CD4-positive, alpha-beta T cell treated with Interleukin-4 for 1 hour (primary cell): Measurements from ENCODE around the gene BTBD2.

ENCODE experiments used
- DNase-seq, 2 donors: peaks; one replicate each; pipeline ENCODE4 v3.0.0-alpha.2; 2020 to 2022

The BTBD2 gene

DNA sequence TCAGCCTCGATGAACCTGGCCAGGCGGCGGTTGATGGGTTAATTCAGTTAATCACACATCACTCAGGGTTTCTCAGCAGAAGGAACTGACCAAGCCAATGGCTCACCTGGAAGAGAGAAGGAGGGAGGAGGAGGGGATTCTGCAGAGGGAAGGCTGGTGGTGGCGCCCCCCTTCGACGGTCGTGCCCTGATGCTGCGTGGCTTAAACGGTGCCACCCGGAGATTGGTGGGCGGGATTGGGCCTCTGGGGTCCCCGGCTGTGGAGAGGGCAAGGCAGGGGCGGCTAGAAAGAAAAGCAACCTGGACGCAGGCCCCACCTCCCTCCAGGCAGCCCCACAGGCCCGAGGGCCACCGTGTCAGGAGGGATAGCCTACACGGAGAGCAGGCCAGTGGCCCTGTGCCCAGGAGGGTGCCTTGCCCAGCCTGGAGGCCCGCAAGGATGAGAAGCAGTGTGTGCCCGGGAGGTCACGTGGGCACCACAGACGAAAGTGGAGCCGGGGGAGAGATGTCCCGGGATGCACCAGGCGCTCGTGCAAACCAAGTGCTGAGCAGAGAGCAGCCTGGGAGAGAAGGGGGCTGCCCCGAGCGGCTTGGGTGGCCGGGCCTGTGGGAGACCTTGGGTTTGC is 58.5 kb downstream of the BTBD2 start:
- DNase-seq, result no peak

DNA sequence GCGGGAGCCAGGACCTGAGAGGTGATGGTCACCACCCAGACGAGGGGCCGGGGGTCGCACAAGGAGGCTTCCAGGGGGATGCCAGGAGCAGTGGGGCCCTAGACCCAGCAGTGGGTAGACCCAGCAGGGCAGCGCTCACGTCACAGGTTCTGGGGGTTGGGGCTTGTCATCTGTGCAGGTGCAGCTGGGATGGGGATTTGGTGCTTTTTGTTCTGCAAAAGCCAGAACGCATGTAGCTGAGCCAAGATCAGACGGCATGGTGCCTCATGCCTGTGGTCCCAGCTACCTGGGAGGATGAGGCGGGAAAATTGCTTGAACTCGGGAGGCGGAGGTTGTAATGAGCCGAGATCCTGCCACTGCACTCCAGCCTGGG is 59.4 kb downstream of the BTBD2 start:
- DNase-seq, result no peak

DNA sequence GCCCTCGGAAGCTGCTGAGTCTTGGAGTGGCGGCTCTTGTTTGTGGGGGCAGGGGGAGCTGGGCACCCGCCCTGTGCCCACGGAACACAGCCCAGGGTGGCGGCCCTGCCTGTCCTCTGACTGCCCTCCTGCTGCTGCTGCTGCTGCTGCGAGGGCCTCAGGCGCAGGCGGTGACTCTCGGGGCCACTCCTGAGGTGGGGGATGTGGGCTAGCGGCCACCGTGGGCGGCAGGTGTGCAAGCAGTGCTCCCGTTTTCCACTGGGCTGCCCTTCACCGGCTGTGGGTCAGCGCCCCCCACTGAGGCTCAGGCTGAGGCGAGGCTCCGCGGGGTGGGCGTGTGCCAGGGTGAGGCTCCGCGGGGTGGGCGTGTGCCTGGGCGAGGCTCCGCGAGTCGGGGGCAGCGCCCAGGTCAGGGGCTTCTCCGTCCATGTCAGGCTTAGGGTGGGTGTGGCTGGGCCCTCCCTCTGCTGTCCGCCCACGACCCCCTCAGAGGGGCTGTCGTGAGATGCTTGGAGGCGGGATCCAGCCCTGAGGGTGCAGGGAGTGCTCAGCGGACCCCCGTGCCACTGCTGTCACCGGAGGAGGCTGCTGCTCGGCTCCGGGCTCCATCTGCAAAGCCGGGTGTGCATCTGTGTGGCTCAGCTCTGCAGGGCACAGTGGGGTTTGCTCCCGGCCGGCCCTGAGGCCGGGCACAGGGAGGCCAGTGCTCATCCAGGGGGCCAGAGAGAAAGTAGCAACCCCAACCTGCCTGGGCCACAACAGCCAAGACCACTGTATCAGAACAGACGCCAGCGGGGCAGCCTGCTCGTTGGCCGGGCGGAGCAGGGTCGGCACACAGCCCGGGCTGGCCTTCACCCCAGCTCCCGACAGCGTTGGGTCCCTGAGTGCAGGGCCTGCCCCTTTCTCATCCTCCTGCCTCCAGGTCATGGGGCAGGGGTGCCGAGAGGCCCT is 60.1 kb downstream of the BTBD2 start:
- no peak for DNase-seq

DNA sequence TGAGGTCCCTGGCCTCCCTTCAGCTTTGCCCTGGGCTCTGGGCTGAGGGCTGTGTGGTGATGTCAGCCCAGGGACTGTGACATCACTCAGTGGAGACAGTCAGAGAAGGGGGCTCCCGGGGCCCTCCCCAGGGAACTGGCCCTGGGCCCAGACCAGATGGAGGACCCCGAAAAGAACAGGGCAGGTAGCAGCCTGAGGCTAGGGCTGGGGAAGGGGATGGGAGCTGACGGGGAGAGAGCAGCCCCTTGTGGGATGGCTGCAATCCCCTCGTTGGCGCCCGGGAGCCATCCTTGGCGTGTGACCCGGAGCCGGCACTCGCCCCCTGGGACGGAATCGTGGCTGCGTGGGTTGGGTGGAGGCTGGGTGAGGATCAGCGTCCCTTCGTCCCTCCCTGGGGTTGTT is 61.0 kb downstream of the BTBD2 start:
- no peak for DNase-seq

GRCh38 chr19:1953441-1954094 is 61.9 kb downstream of the BTBD2 start:
- no peak for DNase-seq

- no peak for DNase-seq
Measured at GRCh38 chr19:1953037-1953436, 62.5 kb downstream of the BTBD2 start.

DNA sequence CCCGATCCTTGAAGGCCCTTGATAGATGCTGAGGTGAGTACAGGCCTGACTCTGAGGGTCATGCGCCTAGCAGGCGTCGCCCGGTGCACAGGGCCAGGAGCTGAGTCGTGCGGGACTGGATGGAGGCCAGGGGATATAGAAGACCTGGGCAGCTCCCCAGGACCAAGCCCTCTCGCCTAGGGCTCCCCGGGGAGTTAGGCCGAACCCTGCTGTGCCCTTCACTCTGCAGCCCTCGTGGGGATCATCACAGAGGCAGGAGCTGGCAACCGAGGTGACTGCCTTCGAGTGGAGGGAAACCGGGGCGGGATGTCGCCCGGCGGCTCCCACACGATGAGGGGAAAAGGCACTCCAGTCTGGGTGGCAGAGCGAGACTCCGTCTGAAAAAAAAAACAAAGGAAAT is 62.9 kb downstream of the BTBD2 start:
- no peak for DNase-seq

GRCh38 chr19:1950640-1951039 is 64.9 kb downstream of the BTBD2 start:
- no peak for DNase-seq

DNA sequence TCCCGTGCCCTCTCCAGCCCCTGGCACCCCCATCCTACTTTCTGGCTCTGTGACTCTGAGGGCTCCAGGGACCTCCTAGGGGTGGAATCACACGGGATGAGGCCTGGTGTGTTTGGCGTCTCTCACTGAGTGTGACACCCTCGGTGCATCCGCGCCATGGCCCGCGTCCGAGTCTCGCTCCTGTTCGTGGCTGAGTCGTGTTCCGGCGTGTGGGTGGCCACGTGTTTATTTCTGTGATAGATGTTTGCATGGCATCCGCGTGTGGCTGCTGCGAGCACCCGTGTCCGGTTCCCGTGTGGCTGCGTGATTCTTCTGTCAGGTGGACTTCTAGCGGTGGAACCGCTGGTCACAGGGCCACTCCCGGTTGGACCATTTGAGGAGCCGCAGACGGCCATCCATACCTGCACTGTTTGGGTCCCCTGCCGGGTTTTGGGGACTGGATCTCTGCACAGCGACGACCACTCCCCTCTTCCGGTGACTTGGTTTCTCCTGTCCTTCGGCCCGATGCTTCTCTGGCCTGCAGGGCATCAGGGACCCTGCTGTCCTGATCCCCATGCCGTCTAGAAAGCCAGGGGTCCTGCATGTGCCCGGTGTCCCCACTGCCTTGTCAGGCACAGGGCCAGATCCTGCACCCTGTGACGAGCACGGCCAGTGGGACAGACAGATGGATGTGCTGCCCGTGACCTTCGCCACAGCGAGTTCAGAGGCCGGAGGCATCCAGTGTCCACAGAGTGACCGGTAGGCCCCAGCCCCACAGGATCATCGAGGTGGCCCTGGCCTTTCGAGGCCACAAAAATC is 66.0 kb downstream of the BTBD2 start:
- DNase-seq, result no peak

DNA sequence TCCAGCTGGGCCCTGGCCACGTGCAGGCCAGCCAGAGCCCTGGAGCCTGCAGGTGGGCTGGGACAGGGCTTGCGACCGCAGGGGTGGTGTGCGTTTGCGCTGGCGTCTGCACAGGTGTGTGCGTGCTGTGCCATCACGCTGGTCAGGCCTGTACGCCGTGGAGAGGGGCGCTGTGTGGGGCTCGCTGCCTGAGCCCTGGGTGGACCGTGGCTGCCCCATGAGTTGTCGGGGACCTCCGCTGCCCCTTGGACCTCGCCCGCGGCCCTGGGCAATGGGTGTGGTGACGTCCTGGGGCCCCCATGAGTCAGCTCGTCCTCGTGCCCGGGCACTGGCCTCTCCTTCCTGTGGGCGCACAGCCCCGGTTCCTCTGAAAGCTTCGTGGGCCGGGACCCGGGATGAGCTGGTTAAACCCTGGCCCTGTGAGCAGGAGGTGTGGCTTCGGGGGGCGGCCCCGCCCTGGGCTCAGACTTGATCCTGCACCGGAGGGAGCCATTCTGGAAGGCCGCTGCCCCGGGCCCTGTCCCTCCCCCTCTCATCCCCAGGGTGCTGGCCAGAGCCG is 67.8 kb downstream of the BTBD2 start:
- DNase-seq, result peak in 1 of 2 donors; percentile 21

DNA sequence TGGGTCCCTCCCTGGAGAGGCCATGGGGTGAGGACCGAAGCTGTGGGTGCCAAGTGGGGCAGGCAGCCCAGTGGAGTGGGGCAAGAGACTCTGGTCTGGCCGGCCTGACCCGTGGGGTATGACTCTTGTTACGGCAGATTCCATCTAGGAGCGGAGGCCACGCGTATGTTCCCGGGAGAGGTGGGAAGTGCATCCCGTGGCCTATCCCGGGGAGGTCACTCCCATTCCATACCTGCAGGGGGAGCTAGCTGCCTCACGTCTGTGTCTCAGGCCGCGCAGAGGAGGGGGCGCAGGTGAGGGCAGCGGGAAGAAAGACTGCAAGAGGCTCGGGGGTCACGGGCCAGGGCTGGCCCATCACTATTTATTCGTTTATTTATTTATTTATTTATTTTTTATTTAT is 69.6 kb downstream of the BTBD2 start:
- DNase-seq, result peak; percentile 32

DNA sequence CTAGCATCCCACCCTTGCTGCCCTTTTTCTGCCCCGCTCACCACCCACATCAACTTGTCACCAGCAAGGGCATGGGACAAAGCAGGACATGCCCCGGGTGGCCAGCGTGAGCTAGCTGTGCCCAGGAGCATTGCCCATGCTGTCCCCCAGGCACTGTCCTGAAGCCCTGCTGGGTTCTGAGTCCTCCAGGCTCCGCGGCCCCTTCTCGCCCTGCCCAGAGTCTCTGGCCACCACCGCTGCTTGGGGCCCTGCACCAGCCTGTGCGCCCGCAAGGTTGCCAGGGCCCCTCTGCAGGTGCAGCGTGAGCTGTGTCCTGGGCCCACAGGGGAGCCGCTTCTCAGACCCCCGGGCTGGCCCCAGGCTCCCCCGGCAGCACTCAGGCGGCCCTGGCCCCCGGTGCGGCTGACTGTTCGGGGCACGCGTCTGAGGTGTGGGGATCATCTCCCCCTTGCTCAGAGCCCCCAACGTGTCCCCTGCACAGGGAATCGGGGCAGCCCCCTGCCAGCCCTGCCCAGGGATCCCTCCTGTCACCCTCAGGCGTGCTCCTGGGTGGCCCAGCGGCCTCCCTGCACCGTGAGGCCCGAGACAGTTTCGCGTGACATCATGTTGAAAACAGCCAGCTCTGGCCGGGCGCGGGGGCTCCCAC is 70.5 kb downstream of the BTBD2 start:
- DNase-seq, result no peak

DNA sequence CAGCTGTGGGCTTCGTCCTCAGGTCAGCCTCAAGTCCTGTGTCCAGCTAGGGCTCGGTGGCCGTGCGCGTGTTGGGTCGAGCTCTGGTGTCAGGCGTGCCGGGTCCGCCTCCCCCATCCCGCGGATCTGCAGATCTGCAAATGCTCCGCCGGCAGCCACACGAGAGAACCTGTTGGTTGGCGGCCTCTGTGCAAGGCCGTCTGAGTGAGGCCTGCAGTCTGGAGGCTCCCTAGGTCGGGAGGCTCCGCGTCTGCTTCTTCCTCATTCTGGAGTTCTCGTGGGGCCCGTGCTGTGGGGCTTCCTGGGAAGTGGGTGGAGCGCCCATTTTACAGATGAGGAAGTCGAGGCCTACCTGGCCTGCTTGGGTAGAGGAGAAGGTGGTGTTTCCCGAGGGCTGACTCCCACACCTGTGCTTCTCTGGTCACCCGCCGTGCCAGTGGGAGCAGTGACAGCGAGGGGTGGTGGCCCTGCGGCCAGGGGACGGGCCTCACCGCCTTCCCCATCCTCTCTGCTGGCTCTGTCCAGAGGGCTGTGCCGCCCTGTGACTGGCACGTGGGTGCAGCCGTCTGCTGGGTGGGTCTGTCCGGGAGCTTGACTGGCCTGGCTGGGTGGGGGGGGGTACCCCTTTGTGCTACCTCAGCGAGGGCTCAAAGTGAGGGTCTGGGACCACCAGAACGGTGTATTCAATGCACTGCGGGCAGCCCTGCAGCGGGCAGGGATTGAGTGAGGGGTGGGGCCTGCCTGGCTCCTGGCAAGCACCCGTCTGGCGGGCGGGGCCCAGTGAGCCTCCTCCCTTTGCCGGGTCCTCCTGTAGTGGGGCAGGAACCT is 71.2 kb downstream of the BTBD2 start:
- DNase-seq, result peak in 1 of 2 donors; percentile 30

DNA sequence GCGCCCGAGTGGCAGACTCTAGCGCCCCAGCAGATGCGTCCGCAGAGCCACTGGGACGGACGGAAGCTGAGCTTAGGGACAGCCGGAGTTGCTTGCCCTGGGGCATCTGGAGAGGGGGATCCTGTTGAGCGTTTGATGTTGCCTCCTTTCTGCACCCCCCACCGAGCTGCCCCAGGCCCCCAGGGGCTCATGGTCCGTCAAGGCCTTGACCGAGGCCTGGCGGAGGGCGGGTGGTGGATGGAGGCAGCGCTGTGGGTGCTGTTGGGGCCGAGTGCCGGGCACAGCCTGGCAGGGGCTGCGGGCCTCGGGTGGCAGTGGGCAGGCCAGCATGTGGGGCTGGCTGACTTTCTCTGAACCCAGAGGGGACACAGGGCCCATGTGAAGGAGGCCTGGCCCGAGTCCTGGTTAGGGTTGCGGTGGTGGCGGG is 71.8 kb downstream of the BTBD2 start:
- no peak for DNase-seq

DNA sequence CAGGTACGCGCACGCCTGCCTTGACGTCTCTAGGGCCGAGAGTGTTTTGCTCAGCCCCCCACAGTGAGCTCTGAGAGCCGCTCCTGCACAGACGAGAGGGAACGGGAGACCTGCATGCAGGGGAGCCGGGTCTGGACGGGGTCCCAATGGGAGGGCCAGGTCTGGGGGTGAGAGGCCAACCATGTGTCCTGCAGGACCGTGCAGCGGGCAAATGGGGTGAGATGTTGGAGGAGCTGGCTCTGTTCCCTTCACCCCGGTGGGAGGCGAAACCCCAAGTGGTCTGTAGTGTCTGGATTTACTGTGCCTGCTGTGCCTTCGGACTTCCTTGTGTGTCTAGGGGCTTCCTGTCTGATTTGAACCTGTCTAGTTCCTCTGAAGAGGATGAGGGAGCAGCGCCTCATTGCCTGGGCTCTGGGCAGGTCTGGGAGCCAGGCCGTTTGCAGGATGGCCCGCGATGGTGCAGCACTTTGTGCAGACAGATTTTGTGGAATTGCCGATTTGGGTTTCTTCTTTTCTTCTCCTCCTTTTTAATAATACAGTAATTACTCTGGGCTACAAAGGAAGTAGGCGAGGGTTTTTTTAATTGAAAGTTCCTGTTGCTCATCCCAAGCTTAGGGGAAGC is 72.5 kb downstream of the BTBD2 start:
- DNase-seq, result peak; percentile 31 to 44

DNA sequence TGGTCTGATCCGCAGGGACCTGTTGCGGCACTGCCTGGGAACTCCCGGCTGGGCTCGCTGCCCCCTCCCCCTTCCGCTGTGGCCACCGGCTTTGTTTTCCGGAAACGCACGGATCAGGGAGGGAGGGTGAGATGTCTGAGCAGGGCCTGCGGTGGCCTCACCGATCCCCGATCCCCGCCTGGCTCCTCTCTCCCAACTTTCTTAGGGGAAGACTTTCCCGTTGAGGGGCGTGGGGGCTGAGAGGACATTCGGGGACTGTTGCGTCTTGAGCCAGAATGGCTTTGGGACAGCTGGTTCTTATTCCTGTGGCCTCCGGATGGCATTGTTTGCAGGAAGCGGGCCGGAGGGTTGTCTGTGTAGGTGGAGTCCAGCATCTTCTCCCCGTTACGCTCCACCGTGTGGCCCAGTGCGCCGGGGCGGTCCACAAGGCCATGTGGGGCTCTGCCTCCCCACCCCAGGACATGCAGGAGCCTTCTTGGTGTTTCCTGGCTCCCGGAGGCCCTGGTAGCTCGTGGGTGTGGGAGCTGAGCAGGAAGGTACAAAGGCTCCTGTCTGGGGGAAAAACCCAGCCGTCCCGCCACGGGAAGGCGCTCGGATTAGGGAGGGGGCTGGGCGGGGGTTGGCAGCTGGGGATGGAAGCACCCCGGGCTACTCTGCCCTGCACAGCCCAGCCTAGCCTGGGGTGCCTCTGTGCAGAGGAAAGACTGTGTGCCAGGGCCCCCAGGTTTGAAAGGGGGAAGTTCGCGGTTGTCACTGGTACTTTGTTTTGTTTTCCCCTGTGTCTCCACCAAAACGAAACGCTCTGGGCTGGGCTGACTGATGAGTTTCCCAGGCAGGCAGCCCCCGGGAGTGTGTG is 73.2 kb downstream of the BTBD2 start:
- peak; percentile 87 to 88 for DNase-seq

DNA sequence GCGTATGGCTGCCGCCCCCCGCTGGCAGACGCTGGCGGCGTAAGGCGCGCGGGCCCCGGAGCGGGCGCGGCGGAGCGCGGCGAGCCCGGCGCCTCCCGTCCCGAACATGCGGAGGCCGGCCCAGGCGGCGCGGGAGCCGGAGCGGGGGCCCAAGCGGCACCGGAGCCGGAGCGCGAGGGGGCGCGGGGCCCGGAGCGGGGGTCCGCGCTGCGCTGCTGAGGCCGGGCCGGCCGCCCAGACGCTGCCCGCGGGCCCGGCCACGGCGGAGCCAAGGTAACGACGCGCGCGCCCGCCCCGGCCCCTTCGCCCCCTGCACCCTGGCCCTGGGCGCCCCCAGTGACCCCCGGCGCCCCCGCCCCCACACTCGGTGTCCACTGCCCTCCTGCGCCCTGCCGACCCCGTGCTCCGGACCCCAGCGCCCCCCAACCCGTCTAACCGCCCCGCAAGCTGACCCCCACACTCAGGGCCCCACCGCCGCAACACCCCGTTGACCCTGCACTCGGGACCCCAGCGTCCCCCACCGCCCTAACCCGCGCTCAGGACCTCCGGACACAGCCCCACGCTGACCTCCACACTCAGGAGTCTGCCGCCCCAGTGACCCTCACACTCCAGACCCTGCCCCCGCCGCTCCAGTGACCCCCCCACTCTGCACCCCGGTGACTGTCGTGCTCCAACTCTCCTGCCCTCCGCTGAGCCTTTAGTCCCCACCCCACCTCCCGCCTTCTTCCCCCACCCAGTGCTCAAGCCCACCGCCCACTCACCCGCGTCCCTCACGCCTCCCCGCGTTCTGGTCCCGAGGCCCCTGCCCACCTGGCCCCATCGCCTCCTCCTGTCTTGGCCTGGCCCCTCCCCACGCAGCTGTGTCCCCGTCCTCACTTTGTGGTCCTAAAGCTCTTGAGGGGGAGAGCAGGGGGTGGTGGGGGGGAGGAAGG is 74.1 kb downstream of the BTBD2 start, which contains the start of gene CSNK1G2:
Gene CSNK1G2 (plus strand): TSS at position 27 of the 932 bp plus-strand sequence. CDS start 28,601 bp downstream, outside the sequence.
- DNase-seq, result no peak

- no peak for DNase-seq
Measured at GRCh38 chr19:1938071-1938470, 77.4 kb downstream of the BTBD2 start.
